K562 (cell line): ENCODE data around the gene USP2. TPM values are rescaled to one million over a fixed set of nuclear protein-coding genes. Genes with fewer than 3 reads are reported as not detected.

Experiments
- ATAC-seq: fragments of 200-7000 bp; cut with Tn5 transposase; 3 replicates; pipeline ENCODE4 v1.9.1; 2020; ENCODE audit warnings: moderate library complexity
- BruUV-seq: library from RNA; stranded (reverse); fragments of 400-500 nt; replicated peaks from 2 replicates; lab custom pipeline; 2021; lab: Mats Ljungman, UMichigan
- CTCF ChIA-PET: fragments of 300-600 bp; formaldehyde crosslinking; extraction: SDS; loops from one replicate; lab custom pipeline; 2021; ENCODE audit warnings: low intra/inter-chr PET ratio; lab: Yijun Ruan, JAX
- POLR2A ChIA-PET: fragments of 300-600, 350-650 bp; sonication (Branson Sonifier 250); formaldehyde crosslinking; extraction: SDS; loops from one replicate; lab custom pipeline; 2021; ENCODE audit warnings: antibody characterized with exemption, inconsistent platforms; lab: Yijun Ruan, JAX
- DNase-seq, 4 experiments: peaks; one replicate each; pipeline versions ENCODE4 v3.0.0 to v3.0.0-alpha.2; 2011 to 2018; ENCODE audit warnings: low spot score in 3 of 4, mixed read lengths in 3 of 4; ENCODE audit errors: extremely low read depth in 1 of 4
- FAIRE-seq: peaks from 2 replicates; lab custom pipeline; 2011; peaks lifted over from hg19 to GRCh38; lab: Jason Lieb, UNC
- H2AFZ ChIP-seq: 2 replicates; pipeline ENCODE4 v1.6.0; 2011; ENCODE audit warnings: low read depth, low read length, control low read depth, inconsistent platforms
- H3K27ac ChIP-seq: fragments of 200-600 bp; 3 replicates; pipeline ENCODE4 v1.8.0; 2011; ENCODE audit warnings: low read depth, mild to moderate bottlenecking, control low read depth, inconsistent platforms, low read length, moderate library complexity, mixed read lengths; ENCODE audit errors: extremely low read depth
- H3K27me3 ChIP-seq, 2 experiments: fragments of 300-600 bp in 1 of 2; 2 replicates in 1 of 2; 3 replicates in 1 of 2; pipeline versions ENCODE4 v1.6.0 to v1.8.0; 2011; ENCODE audit warnings: inconsistent platforms in 2 of 2, low read length in 2 of 2, mild to moderate bottlenecking in 1 of 2, mixed read lengths in 1 of 2, moderate library complexity in 1 of 2; ENCODE audit not compliant: control insufficient read depth in 2 of 2, insufficient read depth in 2 of 2
- H3K36me3 ChIP-seq: fragments of 300-600 bp; 3 replicates; pipeline ENCODE4 v1.8.0; 2011; ENCODE audit warnings: mild to moderate bottlenecking, low read length, inconsistent platforms; ENCODE audit not compliant: control insufficient read depth, insufficient read depth
- H3K4me1 ChIP-seq, 2 experiments: fragments of 200-600 bp in 1 of 2; replicated peaks in 1 of 2; 2 replicates in 1 of 2; 3 replicates in 1 of 2; pipeline versions ENCODE4 v1.5.1 to v1.8.0; 2011; ENCODE audit warnings: inconsistent platforms in 2 of 2, low read length in 2 of 2, mild to moderate bottlenecking in 1 of 2, mixed read lengths in 1 of 2, moderate library complexity in 1 of 2; ENCODE audit not compliant: control insufficient read depth in 2 of 2, insufficient read depth in 2 of 2
- H3K4me2 ChIP-seq: 2 replicates; pipeline ENCODE4 v1.6.1; 2011; ENCODE audit warnings: low read length, control low read depth, inconsistent platforms, mixed read lengths; ENCODE audit not compliant: insufficient read depth
- H3K4me3 ChIP-seq: fragments of 200-600 bp; sonication (generic), shearing (Covaris generic); 2 replicates; pipeline ENCODE4 v1.5.1; 2016; ENCODE audit warnings: control low read depth, inconsistent platforms
- H3K79me2 ChIP-seq: fragments of 200-600 bp; 3 replicates; pipeline ENCODE4 v1.8.0; 2011; ENCODE audit warnings: low read length, inconsistent platforms; ENCODE audit not compliant: control insufficient read depth, insufficient read depth
- H3K9ac ChIP-seq, 2 experiments: 2 replicates each; pipeline versions ENCODE4 v1.6.0 to v1.6.1; 2011; ENCODE audit warnings: low read depth in 2 of 2, low read length in 2 of 2, control low read depth in 1 of 2, inconsistent platforms in 1 of 2, mild to moderate bottlenecking in 1 of 2, mixed read lengths in 1 of 2; ENCODE audit not compliant: insufficient read depth in 1 of 2
- H3K9me1 ChIP-seq: one replicate; pipeline ENCODE4 v1.6.0; 2011; ENCODE audit warnings: inconsistent platforms, mild to moderate bottlenecking, low read length, moderate library complexity; ENCODE audit not compliant: control insufficient read depth, insufficient read depth
- H3K9me3 ChIP-seq: replicated peaks from 2 replicates; pipeline ENCODE4 v1.5.1; 2011; ENCODE audit warnings: low read depth, low read length, inconsistent platforms; ENCODE audit not compliant: control insufficient read depth, insufficient read depth
- H4K20me1 ChIP-seq: replicated peaks from 2 replicates; pipeline ENCODE4 v1.6.1; 2011; ENCODE audit warnings: low read length, inconsistent platforms, mixed read lengths; ENCODE audit not compliant: control insufficient read depth, insufficient read depth
- TCF15 ChIP-seq: fragments of 250-450 bp; sonication (Bioruptor Pico); IDR thresholded peaks from 2 replicates; pipeline ENCODE4 v1.8.0; 2022; ENCODE audit warnings: moderate library complexity, mild to moderate bottlenecking, inconsistent platforms
- ZBTB33 ChIP-seq: sonication (generic); formaldehyde crosslinking; IDR thresholded peaks from 2 replicates; pipeline ENCODE4 v1.8.1; 2023; ENCODE audit warnings: mild to moderate bottlenecking, missing genetic modification reagents
- WGBS: fragments of 100-300 bp; shearing (Covaris generic); methylation state at CpG from one replicate; pipeline ENCODE4 v1.1.6; 2016; ENCODE audit warnings: low coverage, mixed read lengths; ENCODE audit not compliant: insufficient coverage; ENCODE audit errors: missing lambda C conversion rate; 5-methylcytosine and 5-hydroxymethylcytosine counted together
- in situ Hi-C: fragments of 300-500 bp; cut with MboI; formaldehyde crosslinking; loops from 4 replicates; pipeline ENCODE4 v1.15.0; 2018; ENCODE audit warnings: inconsistent platforms, mixed read lengths
- intact Hi-C: fragments of 100-400 bp; cut with micrococcal nuclease; formaldehyde crosslinking; loops from 2 replicates; pipeline ENCODE4 v1.14.2; 2022
- polyA plus RNA-seq, 8 experiments: library from polyadenylated mRNA; depleted of rRNA in 4 of 8; stranded (reverse) in 5 of 8; unstranded in 3 of 8; fragments of >200 nt; fragmentation: Nextera tagmentation in 2 of 8; fragmentation: Illumina TruSeq in 1 of 8; extraction: Ambion mirVana in 2 of 8; extraction: Trizol in 1 of 8; gene quantifications; 2 replicates each; pipeline versions ENCODE4 v1.2.1 to v1.2.3, GENCODE V29; 2011 to 2014; ENCODE audit warnings: inconsistent platforms in 1 of 8, missing spikeins in 1 of 8
- total RNA-seq, 7 experiments: library from RNA; depleted of rRNA in 6 of 7; stranded (reverse); fragments of >200 nt in 6 of 7; fragmentation: Illumina TruSeq in 2 of 7; extraction: Trizol in 2 of 7; gene quantifications; 2 replicates each; pipeline versions ENCODE4 v1.2.1 to v1.2.3, GENCODE V29; 2011 to 2021; ENCODE audit warnings: low replicate concordance in 1 of 7

Gene USP2
- total and polyA plus RNA-seq, 9 of the 15 experiments (the other 6 are each of a cell fraction or from before 2014, with no cell fraction given) = 2.8 to 16.9 (median 3.9) TPM

GRCh38 chr11:119315131-119316015, 66.1 kb downstream of the USP2 start:
- CTCF ChIA-PET = no interaction called here
- TF ChIP-seq ZBTB33 (0 out of 2 replicates have a peak, but pooled peaks have one; percentile 10), TCF15 (CRISPR knock-in tag) (no peak)
- POLR2A ChIA-PET = interaction anchor here (0.6 to 1.9 kb wide), 9 partner anchors 10 to 406 kb away, joined by 3 to 6 read pairs (median 3); no protein-coding TSS in a partner anchor
- in situ Hi-C loops (no loop called here), intact Hi-C loops (loop anchor here (5.0 kb wide), 1 partner anchor 403 kb away; no protein-coding TSS in a partner anchor)
- peaks cover 44% of the 10 kb centered on the region; the same call in 2 of the 3 replicates for H3K36me3 ChIP-seq
- BruUV-seq = no TSS peak
- H3K27ac ChIP-seq = no peak overlapping the region
- no peaks in the 10 kb centered on the region; a peak in 1 of 5 replicates for H3K27me3 ChIP-seq
- FAIRE-seq (no peak), ATAC-seq (no peak), DNase-seq (peak in 1 of 4 experiments; percentile 27)
- H2AFZ ChIP-seq = no peak overlapping the region
- H3K4me3 ChIP-seq = peak overlapping the region; percentile 56; the same call in 1 of the 2 replicates
- H3K4me2 ChIP-seq = peak overlapping the region; percentile 72
- no peaks in the 10 kb centered on the region for H3K9me3 ChIP-seq
- 0 out of 2 replicates have a peak, but pooled peaks cover 6% of the 10 kb centered on the region for H4K20me1 ChIP-seq
- 88% methylated on average over 13 of the region's 29 CpGs for WGBS
- peaks cover 26% of the 10 kb centered on the region; the same call in 2 of the 3 replicates for H3K79me2 ChIP-seq
- H3K4me1 ChIP-seq = peaks cover 41 to 65% of the 10 kb centered on the region in 2 experiments
- no peaks in the 10 kb centered on the region for H3K9me1 ChIP-seq
- peak overlapping the region in 1 of 2 experiments; percentile 84; a peak in 2 of 4 replicates for H3K9ac ChIP-seq
